Activated T-cell treated with anti-CD3 and anti-CD28 coated beads, Interleukin-2, amount 50 U/mL, for 4 hours (primary cell): ENCODE data around the gene NRGN. TPM values are rescaled to one million over a fixed set of nuclear protein-coding genes. Genes with fewer than 3 reads are reported as not detected.
"Not testable (repeated sequence)": the region's sequence is repeated elsewhere in the genome, so short reads cannot be mapped to it uniquely, and the experiment has no call there.

Experiments
- ATAC-seq, 2 donors: fragments of 200-7000 bp; cut with Tn5 transposase; one replicate each; pipeline ENCODE4 v1.10.0; 2021
- DNase-seq: peaks from one replicate; pipeline ENCODE4 v3.0.0-alpha.2; 2020
- H3K27me3 Mint-ChIP-seq: one replicate; pipeline ENCODE4 v1.8.0; 2021; ENCODE audit warnings: low read depth, mixed read lengths
- H3K36me3 Mint-ChIP-seq: one replicate; pipeline ENCODE4 v1.8.0; 2022; ENCODE audit warnings: mixed read lengths; ENCODE audit not compliant: insufficient read depth
- H3K4me1 Mint-ChIP-seq: one replicate; pipeline ENCODE4 v1.8.0; 2021; ENCODE audit warnings: low read depth, mixed read lengths
- H3K4me3 Mint-ChIP-seq: one replicate; pipeline ENCODE4 v1.8.0; 2021; ENCODE audit warnings: mild to moderate bottlenecking, moderate library complexity, mixed read lengths
- H3K9me3 Mint-ChIP-seq: one replicate; pipeline ENCODE4 v1.8.0; 2021; ENCODE audit warnings: mixed read lengths
- total RNA-seq, 3 donors: library from RNA; stranded (reverse); gene quantifications; one replicate each; pipeline ENCODE4 v1.2.1, GENCODE V29; 2021

The NRGN gene
- total RNA-seq, 3 donors from 2014 or later = 1.2 to 2.4 (median 1.6) TPM

GRCh38 chr11:124770959-124771358 lies 31.2 kb downstream of the NRGN start:
- peaks cover 24% of the 10 kb centered on the region for H3K36me3 Mint-ChIP-seq
- not testable (repeated sequence) for H3K27me3 Mint-ChIP-seq, H3K4me3 Mint-ChIP-seq, H3K4me1 Mint-ChIP-seq, ATAC-seq, DNase-seq, H3K9me3 Mint-ChIP-seq

- DNase-seq = no peak
- no peak for ATAC-seq
- Mint-ChIP-seq H3K4me1 (peaks cover 23% of the 10 kb centered on the region), H3K36me3 (peaks cover 32% of the 10 kb centered on the region), H3K9me3 (no peaks in the 10 kb centered on the region), H3K27me3 (no peaks in the 10 kb centered on the region), H3K4me3 (no peak overlapping the region)
Measured at GRCh38 chr11:124776865-124777645, 37.3 kb downstream of the NRGN start.

GRCh38 chr11:124778281-124778680 lies 38.5 kb downstream of the NRGN start:
- Mint-ChIP-seq H3K4me3 (no peak overlapping the region), H3K27me3 (no peaks in the 10 kb centered on the region), H3K9me3 (no peaks in the 10 kb centered on the region), H3K36me3 (peaks cover 27% of the 10 kb centered on the region), H3K4me1 (peaks cover 23% of the 10 kb centered on the region)
- no peak for DNase-seq
- no peak for ATAC-seq

GRCh38 chr11:124779568-124779967 lies 39.8 kb downstream of the NRGN start:
- H3K27me3 Mint-ChIP-seq = no peaks in the 10 kb centered on the region
- H3K4me3 Mint-ChIP-seq = no peak overlapping the region
- H3K4me1 Mint-ChIP-seq = peaks cover 24% of the 10 kb centered on the region
- ATAC-seq (no peak), DNase-seq (no peak)
- H3K9me3 Mint-ChIP-seq = no peaks in the 10 kb centered on the region
- peaks cover 28% of the 10 kb centered on the region for H3K36me3 Mint-ChIP-seq

GRCh38 chr11:124783002-124783401 lies 43.3 kb downstream of the NRGN start:
- H3K27me3 Mint-ChIP-seq = no peaks in the 10 kb centered on the region
- H3K36me3 Mint-ChIP-seq = peaks cover 10% of the 10 kb centered on the region
- no peak overlapping the region for H3K4me3 Mint-ChIP-seq
- H3K9me3 Mint-ChIP-seq = no peaks in the 10 kb centered on the region
- DNase-seq (no peak), ATAC-seq (no peak)
- H3K4me1 Mint-ChIP-seq = peaks cover 11% of the 10 kb centered on the region

GRCh38 chr11:124784051-124784450 lies 44.3 kb downstream of the NRGN start:
- DNase-seq = no peak
- H3K4me3 Mint-ChIP-seq = no peak overlapping the region
- H3K27me3 Mint-ChIP-seq = no peaks in the 10 kb centered on the region
- no peaks in the 10 kb centered on the region for H3K9me3 Mint-ChIP-seq
- H3K36me3 Mint-ChIP-seq = peaks cover 5% of the 10 kb centered on the region
- H3K4me1 Mint-ChIP-seq = peaks cover 3% of the 10 kb centered on the region
- ATAC-seq = no peak

GRCh38 chr11:124788521-124788920 lies 48.8 kb downstream of the NRGN start:
- no peak for DNase-seq
- ATAC-seq = no peak
- Mint-ChIP-seq H3K36me3 (peaks cover 3% of the 10 kb centered on the region), H3K27me3 (no peaks in the 10 kb centered on the region), H3K9me3 (no peaks in the 10 kb centered on the region), H3K4me3 (no peak overlapping the region), H3K4me1 (peaks cover 18% of the 10 kb centered on the region)

GRCh38 chr11:124791626-124792341 lies 52.0 kb downstream of the NRGN start:
- Mint-ChIP-seq H3K4me1 (peaks cover 24% of the 10 kb centered on the region), H3K9me3 (no peaks in the 10 kb centered on the region)
- peak in 1 of 2 donors; percentile 25 for ATAC-seq

GRCh38 chr11:124793466-124794278 lies 53.9 kb downstream of the NRGN start:
- Mint-ChIP-seq H3K9me3 (no peaks in the 10 kb centered on the region), H3K4me3 (no peak overlapping the region), H3K27me3 (no peaks in the 10 kb centered on the region), H3K4me1 (peaks cover 32% of the 10 kb centered on the region), H3K36me3 (no peaks in the 10 kb centered on the region)
- no peak for DNase-seq
- peak; percentile 48 to 59 for ATAC-seq

More at GRCh38 chr11:124791626-124792341, 52.0 kb downstream of the NRGN start:
- no peak overlapping the region for H3K4me3 Mint-ChIP-seq
- H3K36me3 Mint-ChIP-seq = peaks cover 2% of the 10 kb centered on the region
- no peak for DNase-seq
- no peaks in the 10 kb centered on the region for H3K27me3 Mint-ChIP-seq

- no peak overlapping the region for H3K4me3 Mint-ChIP-seq
- no peaks in the 10 kb centered on the region for H3K27me3 Mint-ChIP-seq
Measured at GRCh38 chr11:124796312-124796711, 56.6 kb downstream of the NRGN start.

More at GRCh38 chr11:124796312-124796711, 56.6 kb downstream of the NRGN start:
- ATAC-seq = no peak
- DNase-seq = no peak
- peaks cover 40% of the 10 kb centered on the region for H3K4me1 Mint-ChIP-seq
- H3K9me3 Mint-ChIP-seq = no peaks in the 10 kb centered on the region
- H3K36me3 Mint-ChIP-seq = no peaks in the 10 kb centered on the region

Other genes starting within 250 kb of the NRGN start
- gene OR8B12, start 196.3 kb upstream of the NRGN start, total RNA-seq = not detected
- not detected for gene OR8A1, start 169.9 kb upstream of the NRGN start, total RNA-seq
- gene PANX3, start 128.5 kb upstream of the NRGN start, total RNA-seq = not detected
- gene TBRG1, start 117.1 kb upstream of the NRGN start, total RNA-seq = 10 to 100 TPM; 42.4 to 55.0 (median 44.9) TPM
- 1 to 10 TPM; 1.2 to 1.5 (median 1.3) TPM for gene SIAE, start 66.2 kb upstream of the NRGN start, total RNA-seq
- 1 to 10 TPM in 1 of 3 donors, under 1 TPM in 2; 0.58 to 1.5 (median 0.76) TPM for gene SPA17, start 66.0 kb upstream of the NRGN start, total RNA-seq
- not detected for gene VSIG2, start 12.3 kb downstream of the NRGN start, total RNA-seq
- under 1 TPM; 0.40 to 0.66 (median 0.65) TPM for gene ESAM, start 22.3 kb downstream of the NRGN start, total RNA-seq
- gene MSANTD2, start 60.5 kb downstream of the NRGN start, total RNA-seq = 10 to 100 TPM in 1 of 3 donors, 1 to 10 TPM in 2; 9.0 to 10.2 (median 9.2) TPM
- gene ROBO3, start 125.5 kb downstream of the NRGN start, total RNA-seq = 10 to 100 TPM in 2 of 3 donors, 1 to 10 TPM in 1; 9.7 to 11.6 (median 10.4) TPM
- not detected for gene ROBO4, start 157.9 kb downstream of the NRGN start, total RNA-seq
- not detected for gene HEPN1, start 179.3 kb downstream of the NRGN start, total RNA-seq
- not detected for gene HEPACAM, start 196.1 kb downstream of the NRGN start, total RNA-seq
- 1 to 10 TPM; 1.4 to 1.6 (median 1.4) TPM for gene CCDC15, start 214.3 kb downstream of the NRGN start, total RNA-seq